ENCODE results near the gene NEK1. TPM values are rescaled to one million over a fixed set of nuclear protein-coding genes. Genes with fewer than 3 reads are reported as not detected.
"Not testable (repeated sequence)": the region's sequence is repeated elsewhere in the genome, so short reads cannot be mapped to it uniquely, and the experiment has no call there.

The NEK1 gene
- total RNA-seq, 1 donor from 2014 or later, result 13.0 TPM

GRCh38 chr4:169437299-169438047, 174.9 kb downstream of the NEK1 start:
- no peak for DNase-seq (ENCODE audit: low read depth, low spot score)
- Mint-ChIP-seq H3K9me3 (peaks cover 4% of the 10 kb centered on the region), H3K36me3 (ENCODE audit: low read depth) (peaks cover 5% of the 10 kb centered on the region), H3K27me3 (ENCODE audit: low read depth) (no peaks in the 10 kb centered on the region), H3K4me3 (no peak overlapping the region), H3K4me1 (no peaks in the 10 kb centered on the region), H3K27ac (ENCODE audit: unreplicated experiment) (no peak overlapping the region)
- TF ChIP-seq CTCF (conservative IDR thresholded peaks at IDR 0.05), result no peak

- DNase-seq (ENCODE audit: low read depth, low spot score), result no peak
- Mint-ChIP-seq H3K27me3 (ENCODE audit: low read depth) (no peaks in the 10 kb centered on the region), H3K36me3 (ENCODE audit: low read depth) (no peaks in the 10 kb centered on the region), H3K9me3 (no peaks in the 10 kb centered on the region), H3K27ac (ENCODE audit: unreplicated experiment) (no peak overlapping the region), H3K4me3 (no peak overlapping the region), H3K4me1 (no peaks in the 10 kb centered on the region)
- TF ChIP-seq CTCF (conservative IDR thresholded peaks at IDR 0.05), result no peak
These were observed 175.6 kb downstream of the NEK1 start for GRCh38 chr4:169436734-169437133.

GRCh38 chr4:169428376-169428775, 184.0 kb downstream of the NEK1 start:
- H3K27me3 Mint-ChIP-seq (ENCODE audit: low read depth), result no peaks in the 10 kb centered on the region
- no peak overlapping the region for H3K27ac Mint-ChIP-seq (ENCODE audit: unreplicated experiment)
- no peaks in the 10 kb centered on the region for H3K4me1 Mint-ChIP-seq
- no peak for DNase-seq (ENCODE audit: low read depth, low spot score)
- H3K36me3 Mint-ChIP-seq (ENCODE audit: low read depth), result peaks cover 8% of the 10 kb centered on the region
- H3K4me3 Mint-ChIP-seq, result no peak overlapping the region
- no peaks in the 10 kb centered on the region for H3K9me3 Mint-ChIP-seq
- TF ChIP-seq CTCF (conservative IDR thresholded peaks at IDR 0.05), result no peak

- not testable (repeated sequence) for H3K4me3 Mint-ChIP-seq; DNase-seq (ENCODE audit: low read depth, low spot score); H3K9me3 Mint-ChIP-seq; H3K36me3 Mint-ChIP-seq (ENCODE audit: low read depth); H3K27me3 Mint-ChIP-seq (ENCODE audit: low read depth); H3K4me1 Mint-ChIP-seq; H3K27ac Mint-ChIP-seq (ENCODE audit: unreplicated experiment)
These were observed 184.7 kb downstream of the NEK1 start for GRCh38 chr4:169427727-169428126.

- peaks cover 10% of the 10 kb centered on the region for H3K36me3 Mint-ChIP-seq (ENCODE audit: low read depth)
- H3K9me3 Mint-ChIP-seq, result no peaks in the 10 kb centered on the region
- H3K27me3 Mint-ChIP-seq (ENCODE audit: low read depth), result no peaks in the 10 kb centered on the region
- H3K4me1 Mint-ChIP-seq, result peaks cover 7% of the 10 kb centered on the region
- H3K4me3 Mint-ChIP-seq, result no peak overlapping the region
- no peak overlapping the region for H3K27ac Mint-ChIP-seq (ENCODE audit: unreplicated experiment)
- TF ChIP-seq CTCF (conservative IDR thresholded peaks at IDR 0.05), result no peak
- DNase-seq (ENCODE audit: low read depth, low spot score), result no peak
These were observed 192.1 kb downstream of the NEK1 start for GRCh38 chr4:169420291-169420690.

GRCh38 chr4:169418846-169419245, 193.5 kb downstream of the NEK1 start:
- Mint-ChIP-seq H3K9me3 (no peaks in the 10 kb centered on the region), H3K27ac (ENCODE audit: unreplicated experiment) (no peak overlapping the region), H3K27me3 (ENCODE audit: low read depth) (no peaks in the 10 kb centered on the region), H3K36me3 (ENCODE audit: low read depth) (peaks cover 5% of the 10 kb centered on the region), H3K4me1 (peaks cover 7% of the 10 kb centered on the region), H3K4me3 (no peak overlapping the region)
- TF ChIP-seq CTCF (conservative IDR thresholded peaks at IDR 0.05), result no peak
- no peak for DNase-seq (ENCODE audit: low read depth, low spot score)
